Natural killer cell (primary cell): Measurements from ENCODE around the gene TPP1. TPM values are rescaled to one million over a fixed set of nuclear protein-coding genes. Genes with fewer than 3 reads are reported as not detected.

ENCODE experiments used
- ATAC-seq, 3 donors: fragments of 150-1000 bp in 2 of 3; fragments of 200-7000 bp in 1 of 3; cut with Tn5 transposase; 1 replicate in 1 of 3; 2 replicates in 2 of 3; pipeline ENCODE4 v1.10.0; 2021; ENCODE audit warnings: mild to moderate bottlenecking in 2 of 3, moderate library complexity in 2 of 3
- DNase-seq, 2 donors: peaks; one replicate each; pipeline versions ENCODE4 v3.0.0 to v3.0.0-alpha.2; 2013 to 2021; ENCODE audit warnings: mixed read lengths in 1 of 2
- H3K27ac ChIP-seq: one replicate; pipeline ENCODE4 v1.5.1; 2013; ENCODE audit warnings: mild to moderate bottlenecking, low read length
- H3K27me3 ChIP-seq: one replicate; pipeline ENCODE4 v1.6.1; 2013; ENCODE audit warnings: low read length; ENCODE audit not compliant: control insufficient read depth, insufficient read depth
- H3K36me3 ChIP-seq: one replicate; pipeline ENCODE4 v1.6.1; 2013; ENCODE audit warnings: low read length; ENCODE audit not compliant: control insufficient read depth, insufficient read depth
- H3K4me1 ChIP-seq: one replicate; pipeline ENCODE4 v1.6.1; 2013; ENCODE audit warnings: low read length; ENCODE audit not compliant: control insufficient read depth, insufficient read depth
- H3K4me3 ChIP-seq: one replicate; pipeline ENCODE4 v1.5.1; 2013; ENCODE audit warnings: low read length
- H3K9me3 ChIP-seq: one replicate; pipeline ENCODE4 v1.6.1; 2013; ENCODE audit warnings: low read length; ENCODE audit not compliant: control insufficient read depth, insufficient read depth
- H3K27ac Mint-ChIP-seq, 2 donors: one replicate each; pipeline ENCODE4 v1.8.0; 2022; ENCODE audit warnings: mild to moderate bottlenecking in 2 of 2, mixed read lengths in 2 of 2, moderate library complexity in 1 of 2
- H3K27me3 Mint-ChIP-seq, 2 donors: one replicate each; pipeline ENCODE4 v1.8.0; 2022; ENCODE audit warnings: low read depth in 2 of 2, mixed read lengths in 2 of 2
- H3K36me3 Mint-ChIP-seq: one replicate; pipeline ENCODE4 v1.8.0; 2022; ENCODE audit warnings: mixed read lengths
- H3K4me1 Mint-ChIP-seq, 2 donors: one replicate each; pipeline ENCODE4 v1.8.0; 2022; ENCODE audit warnings: mixed read lengths in 2 of 2
- H3K4me3 Mint-ChIP-seq: one replicate; pipeline ENCODE4 v1.8.0; 2022; ENCODE audit warnings: mild to moderate bottlenecking, moderate library complexity, mixed read lengths
- H3K9me3 Mint-ChIP-seq, 2 donors: one replicate each; pipeline ENCODE4 v1.8.0; 2022; ENCODE audit warnings: mixed read lengths in 2 of 2
- CTCF ChIP-seq: fragments of 200-600 bp; IDR thresholded peaks from one replicate; pipeline ENCODE4 v1.8.0; 2022; ENCODE audit warnings: antibody characterized with exemption
- WGBS: methylation state at CpG from one replicate; pipeline ENCODE4 v1.1.7; 2013; ENCODE audit warnings: missing lambda C conversion rate; ENCODE audit not compliant: insufficient coverage; 5-methylcytosine and 5-hydroxymethylcytosine counted together
- intact Hi-C: fragments of 100-400 bp; cut with micrococcal nuclease; formaldehyde crosslinking; loops from one replicate; pipeline ENCODE4 v1.14.2; 2022
- total RNA-seq, 4 donors: library from RNA; stranded (reverse); fragments of 120-200 nt in 1 of 4; gene quantifications; one replicate each; pipeline versions ENCODE4 v1.2.3 to v1.2.4, GENCODE V29; 2013 to 2022

The TPP1 gene
- total RNA-seq, 3 donors from 2014 or later (not counting 1 experiment from before 2014, with no cell fraction given) = 123 to 135 (median 131) TPM

DNA sequence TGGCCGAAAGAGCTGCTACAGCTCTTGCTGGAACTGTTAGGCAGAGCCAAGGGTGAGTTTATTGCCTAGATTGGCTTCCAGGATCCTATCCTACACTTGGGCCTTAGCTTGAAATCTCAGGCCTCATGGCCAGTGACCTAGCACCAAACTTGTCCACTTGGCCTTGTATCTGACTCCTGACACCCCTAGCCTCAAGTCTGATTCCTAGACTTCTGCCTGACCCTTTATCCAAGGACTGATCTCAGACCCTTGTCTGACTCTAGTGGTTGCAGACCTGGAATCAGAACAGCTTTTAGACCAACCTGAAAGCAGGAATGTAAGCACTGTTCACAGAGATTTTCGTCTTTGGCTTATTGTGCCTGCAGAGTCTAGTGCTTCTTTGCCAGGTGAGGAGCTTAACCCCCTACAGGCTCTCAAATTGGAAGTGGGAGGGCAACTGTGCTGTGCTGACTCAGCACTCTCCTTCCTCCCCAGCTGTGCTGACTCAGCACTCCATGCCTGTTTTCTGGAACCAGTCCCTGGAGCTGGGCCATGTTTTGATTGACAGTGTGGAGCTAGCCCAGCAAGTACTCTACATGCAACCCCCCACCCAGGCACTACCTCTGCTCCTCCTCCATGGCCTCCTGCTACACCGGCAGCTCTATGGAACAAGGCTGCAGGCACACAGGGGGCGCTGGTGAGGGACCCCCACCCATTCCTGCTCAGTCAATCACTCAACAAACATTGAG lies 50.9 kb downstream of the TPP1 start:
- H3K4me1 Mint-ChIP-seq = peaks cover 0 to 7% of the 10 kb centered on the region in 2 donors
- DNase-seq (no peak), ATAC-seq (no peak)
- Histone ChIP-seq H3K27me3 (no peaks in the 10 kb centered on the region), H3K4me1 (no peaks in the 10 kb centered on the region), H3K27ac (no peak overlapping the region), H3K36me3 (no peaks in the 10 kb centered on the region), H3K4me3 (no peak overlapping the region), H3K9me3 (no peaks in the 10 kb centered on the region)
- no peaks in the 10 kb centered on the region for H3K27me3 Mint-ChIP-seq
- 87% methylated on average over 4 of the region's 4 CpGs for WGBS
- no peaks in the 10 kb centered on the region for H3K36me3 Mint-ChIP-seq
- no peak for TF ChIP-seq CTCF
- no peaks in the 10 kb centered on the region for H3K9me3 Mint-ChIP-seq
- intact Hi-C loops = no loop called here
- H3K4me3 Mint-ChIP-seq = no peak overlapping the region
- H3K27ac Mint-ChIP-seq = no peak overlapping the region

GRCh38 chr11:6567371-6567745 lies 51.9 kb downstream of the TPP1 start:
- peaks cover 0 to 7% of the 10 kb centered on the region in 2 donors for H3K4me1 Mint-ChIP-seq
- no peaks in the 10 kb centered on the region for H3K9me3 Mint-ChIP-seq
- ATAC-seq = no peak
- H3K36me3 Mint-ChIP-seq = no peaks in the 10 kb centered on the region
- DNase-seq = no peak
- intact Hi-C loops = no loop called here
- no peaks in the 10 kb centered on the region for H3K27me3 Mint-ChIP-seq
- Histone ChIP-seq H3K27me3 (no peaks in the 10 kb centered on the region), H3K36me3 (no peaks in the 10 kb centered on the region), H3K27ac (no peak overlapping the region), H3K4me3 (no peak overlapping the region), H3K9me3 (no peaks in the 10 kb centered on the region), H3K4me1 (no peaks in the 10 kb centered on the region)
- no peak overlapping the region for H3K27ac Mint-ChIP-seq
- no peak for TF ChIP-seq CTCF
- WGBS = 94% methylated on average over 7 of the region's 7 CpGs
- no peak overlapping the region for H3K4me3 Mint-ChIP-seq

DNA sequence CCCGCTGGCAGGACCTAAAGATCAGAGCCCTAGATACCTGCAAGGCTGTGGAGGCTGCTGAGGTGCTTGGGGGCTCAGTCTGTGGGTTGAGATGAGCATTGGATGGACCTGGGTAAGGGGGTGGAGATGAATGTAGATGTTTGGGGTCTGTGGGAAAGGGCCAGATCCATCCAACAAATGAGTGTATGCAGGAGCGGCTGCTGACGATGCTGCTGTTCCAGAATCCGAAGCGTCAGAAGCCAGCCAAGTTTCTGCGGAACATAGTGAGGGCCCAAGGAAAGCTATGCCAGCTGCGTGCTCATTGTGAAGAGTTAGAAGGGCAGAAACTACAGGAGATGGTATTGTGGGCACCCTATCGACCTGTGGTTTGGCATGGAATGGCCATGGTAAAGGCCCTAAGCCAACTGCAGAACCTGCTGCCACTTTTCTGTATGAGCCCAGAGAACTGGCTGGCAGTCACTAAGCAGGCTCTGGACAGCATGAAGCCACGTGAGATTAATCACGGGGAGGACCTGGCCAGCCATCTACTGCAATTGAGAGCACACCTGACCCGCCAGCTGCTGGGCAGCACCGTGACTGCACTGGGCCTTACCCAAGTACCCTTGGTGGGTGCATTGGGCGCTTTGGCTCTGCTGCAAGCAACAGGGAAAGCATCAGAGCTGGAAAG lies 52.4 kb downstream of the TPP1 start:
- intact Hi-C loops = no loop called here
- no peak for ATAC-seq
- no peaks in the 10 kb centered on the region for H3K9me3 ChIP-seq

More for the DNA sequence above, 52.4 kb downstream of the TPP1 start:
- WGBS = 90% methylated on average over 13 of the region's 13 CpGs
- H3K4me1 ChIP-seq = no peaks in the 10 kb centered on the region
- no peak for TF ChIP-seq CTCF
- Mint-ChIP-seq H3K27ac (no peak overlapping the region), H3K4me1 (peaks cover 0 to 7% of the 10 kb centered on the region in 2 donors), H3K27me3 (no peaks in the 10 kb centered on the region), H3K36me3 (no peaks in the 10 kb centered on the region), H3K9me3 (no peaks in the 10 kb centered on the region), H3K4me3 (no peak overlapping the region)
- no peak overlapping the region for H3K4me3 ChIP-seq
- no peak for DNase-seq
- no peak overlapping the region for H3K27ac ChIP-seq
- no peaks in the 10 kb centered on the region for H3K36me3 ChIP-seq
- no peaks in the 10 kb centered on the region for H3K27me3 ChIP-seq
